ENCODE measurements around the gene PTGIR.

PTGIR gene

DNA sequence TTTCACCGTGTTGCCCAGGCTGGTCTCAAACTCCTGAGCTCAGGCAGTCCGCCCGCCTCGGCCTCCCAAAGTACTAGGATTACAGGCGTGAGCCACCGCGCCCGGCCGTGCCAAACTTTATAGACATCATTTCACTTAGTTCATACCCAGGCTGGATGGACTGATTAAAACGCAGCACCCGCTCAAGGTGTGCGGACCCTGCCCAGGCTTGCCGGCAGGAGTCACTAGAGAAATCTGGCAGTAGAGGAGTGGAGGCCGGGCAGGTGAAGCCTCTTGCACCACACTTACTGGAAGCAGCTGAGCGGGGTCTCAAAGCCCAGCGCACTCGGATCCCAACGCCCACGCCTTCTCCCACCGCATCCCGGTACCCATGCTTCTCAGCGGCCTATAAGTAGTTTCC lies 11.4 kb downstream of the PTGIR start:
- DNase-seq, result no peak

DNA sequence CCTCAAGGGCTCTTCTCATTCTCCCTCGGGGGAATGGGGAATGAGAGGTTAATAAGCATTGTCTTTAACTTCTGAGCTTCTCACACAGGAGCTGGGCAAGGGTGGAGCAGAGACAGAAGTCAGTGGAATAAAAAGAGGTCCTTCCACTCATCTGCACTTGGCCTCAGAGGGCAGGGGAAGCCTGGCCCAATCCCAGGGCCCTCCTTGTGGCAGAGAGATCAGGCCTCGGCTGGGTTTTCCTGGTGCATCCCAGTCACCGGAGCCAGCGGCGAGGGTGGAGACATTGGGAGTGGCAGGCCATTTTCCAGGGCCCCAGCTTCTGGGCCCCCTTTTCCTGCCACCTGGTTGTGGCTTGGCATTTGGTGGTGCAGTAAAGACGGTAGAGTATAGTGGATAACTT lies 13.1 kb downstream of the PTGIR start:
- DNase-seq, result no peak

DNA sequence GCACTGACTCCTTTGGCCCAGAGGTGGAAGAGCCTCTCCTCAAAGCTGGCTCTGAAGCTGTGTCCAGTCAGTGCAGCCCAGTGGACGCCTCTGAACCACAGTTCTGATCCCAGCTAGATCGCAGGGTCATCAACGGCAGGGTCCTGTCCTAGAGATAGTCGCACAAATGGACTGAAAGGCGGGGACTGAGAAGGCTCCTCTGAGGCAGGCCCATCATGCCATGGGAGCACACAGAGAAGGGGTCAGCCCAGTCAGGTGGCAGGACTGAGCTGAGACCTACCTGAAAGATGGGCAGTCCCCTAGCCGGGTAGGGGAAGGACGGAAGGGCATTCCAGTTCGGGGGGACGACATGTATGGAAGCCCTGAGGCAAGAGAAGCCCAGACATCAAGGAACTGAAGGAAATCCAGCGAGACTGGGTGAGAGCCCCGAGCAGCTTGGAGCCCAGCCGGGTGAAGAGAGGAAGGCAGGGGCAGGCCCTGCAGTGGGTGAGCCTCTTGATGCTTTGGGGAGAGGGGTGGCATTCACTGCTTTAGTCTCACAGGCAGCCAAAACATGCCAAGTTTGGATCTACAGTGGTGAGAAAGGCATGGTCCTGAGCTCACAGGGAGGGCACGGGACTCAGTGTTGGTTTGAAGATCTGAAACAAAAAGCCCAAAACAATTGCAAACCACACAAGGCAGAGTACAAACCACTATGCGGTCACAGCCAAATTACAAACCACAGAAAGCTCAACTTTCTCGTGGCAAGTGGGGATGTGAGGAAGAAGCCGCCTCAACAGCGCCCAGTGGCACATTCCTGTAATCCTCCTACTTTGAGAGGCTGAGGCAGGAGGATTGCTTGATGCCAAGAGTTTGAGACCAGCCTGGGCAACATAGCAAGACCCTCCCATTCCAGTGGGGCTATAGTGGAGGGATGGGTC lies 13.8 kb downstream of the PTGIR start:
- no peak for DNase-seq

DNA sequence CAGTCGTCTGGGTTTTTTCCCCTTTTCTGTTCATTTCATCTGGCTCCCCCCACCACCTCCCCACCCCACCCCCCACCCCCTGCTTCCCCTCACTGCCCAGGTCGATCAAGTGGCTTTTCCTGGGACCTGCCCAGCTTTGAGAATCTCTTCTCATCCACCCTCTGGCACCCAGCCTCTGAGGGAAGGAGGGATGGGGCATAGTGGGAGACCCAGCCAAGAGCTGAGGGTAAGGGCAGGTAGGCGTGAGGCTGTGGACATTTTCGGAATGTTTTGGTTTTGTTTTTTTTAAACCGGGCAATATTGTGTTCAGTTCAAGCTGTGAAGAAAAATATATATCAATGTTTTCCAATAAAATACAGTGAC lies 14.5 kb downstream of the PTGIR start:
- no peak for DNase-seq

DNA sequence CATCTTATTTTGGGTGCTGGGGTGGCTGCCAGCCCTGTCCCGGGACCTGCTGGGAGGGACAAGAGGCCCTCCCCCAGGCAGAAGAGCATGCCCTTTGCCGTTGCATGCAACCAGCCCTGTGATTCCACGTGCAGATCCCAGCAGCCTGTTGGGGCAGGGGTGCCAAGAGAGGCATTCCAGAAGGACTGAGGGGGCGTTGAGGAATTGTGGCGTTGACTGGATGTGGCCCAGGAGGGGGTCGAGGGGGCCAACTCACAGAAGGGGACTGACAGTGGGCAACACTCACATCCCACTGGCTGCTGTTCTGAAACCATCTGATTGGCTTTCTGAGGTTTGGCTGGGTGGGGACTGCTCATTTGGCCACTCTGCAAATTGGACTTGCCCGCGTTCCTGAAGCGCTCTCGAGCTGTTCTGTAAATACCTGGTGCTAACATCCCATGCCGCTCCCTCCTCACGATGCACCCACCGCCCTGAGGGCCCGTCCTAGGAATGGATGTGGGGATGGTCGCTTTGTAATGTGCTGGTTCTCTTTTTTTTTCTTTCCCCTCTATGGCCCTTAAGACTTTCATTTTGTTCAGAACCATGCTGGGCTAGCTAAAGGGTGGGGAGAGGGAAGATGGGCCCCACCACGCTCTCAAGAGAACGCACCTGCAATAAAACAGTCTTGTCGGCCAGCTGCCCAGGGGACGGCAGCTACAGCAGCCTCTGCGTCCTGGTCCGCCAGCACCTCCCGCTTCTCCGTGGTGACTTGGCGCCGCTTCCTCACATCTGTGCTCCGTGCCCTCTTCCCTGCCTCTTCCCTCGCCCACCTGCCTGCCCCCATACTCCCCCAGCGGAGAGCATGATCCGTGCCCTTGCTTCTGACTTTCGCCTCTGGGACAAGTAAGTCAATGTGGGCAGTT lies 15.1 kb downstream of the PTGIR start:
- no peak for DNase-seq

DNA sequence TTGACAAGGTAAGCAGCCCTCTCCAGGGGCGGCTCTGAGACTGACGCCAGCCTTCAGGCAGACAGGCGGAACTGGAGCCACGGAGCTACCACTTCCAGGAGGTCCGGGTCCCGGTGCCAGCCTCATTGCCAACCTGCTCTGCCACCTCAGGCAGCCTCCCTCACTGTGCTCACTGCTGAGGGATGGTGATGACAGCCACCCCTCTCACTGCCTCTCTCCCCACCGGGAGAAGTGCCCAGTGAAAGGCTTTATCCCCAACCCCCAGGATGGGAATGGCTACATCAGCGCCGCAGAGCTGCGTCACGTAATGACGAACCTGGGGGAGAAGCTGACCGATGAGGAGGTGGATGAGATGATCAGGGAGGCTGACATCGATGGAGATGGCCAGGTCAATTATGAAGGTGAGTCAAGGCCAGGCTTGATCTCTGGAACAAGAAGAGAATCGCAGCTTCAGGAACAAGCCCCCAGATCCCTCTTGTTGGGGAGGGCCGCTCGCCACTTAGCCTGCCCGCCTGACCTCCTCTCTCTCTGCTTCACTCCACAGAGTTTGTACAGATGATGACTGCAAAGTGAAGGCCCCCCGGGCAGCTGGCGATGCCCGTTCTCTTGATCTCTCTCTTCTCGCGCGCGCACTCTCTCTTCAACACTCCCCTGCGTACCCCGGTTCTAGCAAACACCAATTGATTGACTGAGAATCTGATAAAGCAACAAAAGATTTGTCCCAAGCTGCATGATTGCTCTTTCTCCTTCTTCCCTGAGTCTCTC lies 16.1 kb downstream of the PTGIR start:
- DNase-seq, result no peak

DNA sequence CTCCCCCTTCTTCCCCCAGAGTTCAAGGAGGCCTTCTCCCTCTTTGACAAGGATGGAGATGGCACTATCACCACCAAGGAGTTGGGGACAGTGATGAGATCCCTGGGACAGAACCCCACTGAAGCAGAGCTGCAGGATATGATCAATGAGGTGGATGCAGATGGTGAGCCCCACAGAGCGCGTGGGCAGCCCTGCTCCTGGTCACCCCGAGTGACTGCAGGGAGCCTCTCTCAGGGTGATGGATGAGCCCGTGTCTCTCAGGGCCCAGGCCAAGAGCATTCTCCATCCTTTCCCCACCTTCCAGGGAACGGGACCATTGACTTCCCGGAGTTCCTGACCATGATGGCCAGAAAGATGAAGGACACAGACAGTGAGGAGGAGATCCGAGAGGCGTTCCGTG lies 16.7 kb downstream of the PTGIR start:
- DNase-seq, result no peak

DNA sequence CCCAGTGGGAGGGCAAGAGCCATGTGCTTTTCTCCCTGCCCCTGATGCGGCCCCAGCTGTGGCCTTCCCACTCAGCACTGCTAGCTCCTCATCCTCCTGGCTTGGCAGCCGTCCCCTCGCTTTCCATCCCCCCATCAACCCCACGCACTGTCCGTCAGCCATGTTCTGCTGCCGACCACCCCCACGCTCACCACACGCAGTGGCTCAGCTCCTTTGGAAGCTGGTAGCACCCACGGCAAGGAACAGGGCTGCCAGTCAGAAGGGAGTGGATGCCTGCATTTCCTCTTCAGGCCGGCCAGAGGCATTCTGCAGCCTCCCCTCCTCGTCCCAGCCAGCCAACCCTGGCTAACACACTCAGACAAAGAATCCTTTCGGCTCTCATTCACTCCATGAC lies 17.4 kb downstream of the PTGIR start:
- no peak for DNase-seq

DNA sequence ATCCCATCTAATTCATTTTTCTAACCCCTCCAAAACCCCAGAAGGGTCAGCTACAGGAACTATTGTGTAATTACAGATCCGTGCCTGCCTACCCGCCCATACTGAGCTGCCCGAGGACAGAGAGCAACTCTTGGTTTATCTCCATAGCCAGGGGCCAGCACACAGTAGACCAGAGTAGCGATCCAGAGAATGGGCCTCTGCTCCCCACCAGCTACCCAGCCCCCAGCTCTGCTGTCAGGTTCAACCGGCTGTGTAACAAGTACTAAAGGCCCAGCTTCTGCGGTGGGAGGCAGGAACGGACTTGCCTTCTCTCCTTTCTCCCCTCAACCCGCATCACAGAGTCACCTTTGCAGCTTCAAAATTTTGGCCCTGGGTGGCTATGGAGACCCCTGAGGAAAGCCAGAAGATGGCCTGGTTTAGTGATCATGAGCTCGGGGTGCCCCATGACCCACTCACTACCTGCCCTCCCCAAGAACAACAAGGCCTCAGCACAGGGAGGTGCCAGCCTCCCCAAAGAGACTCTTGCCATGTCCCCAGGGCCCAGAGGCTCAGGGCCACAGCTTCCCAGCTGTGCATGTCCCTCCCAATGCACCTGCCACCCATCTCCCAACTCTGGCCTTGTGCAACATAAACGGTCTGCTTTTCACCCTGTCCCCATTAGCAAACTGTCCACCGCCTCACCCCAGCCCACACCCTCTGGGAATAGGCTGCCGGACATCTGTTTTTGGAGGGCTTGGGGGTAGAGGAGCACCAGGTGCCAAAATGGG lies 18.0 kb downstream of the PTGIR start:
- no peak for DNase-seq

DNA sequence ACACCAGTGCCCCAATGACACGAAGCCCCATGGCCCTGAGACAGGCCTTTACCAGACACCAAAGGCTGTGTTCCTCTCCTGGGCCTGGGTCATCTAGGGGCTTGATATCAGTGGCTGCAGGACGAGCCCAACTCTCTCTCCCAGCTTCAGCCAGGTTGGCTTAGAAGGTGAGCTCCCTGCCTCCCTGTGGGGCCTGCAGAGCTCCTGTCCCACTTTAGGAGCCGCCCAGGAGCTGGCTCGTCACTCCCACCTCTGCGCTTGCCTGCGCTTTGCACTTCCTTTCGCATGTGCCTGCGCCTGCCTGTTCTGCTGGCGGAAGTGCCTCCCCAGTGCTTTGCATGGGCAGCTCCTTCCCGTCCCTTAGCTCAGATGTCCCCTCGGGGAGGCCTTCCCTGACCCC lies 18.9 kb downstream of the PTGIR start:
- no peak for DNase-seq

DNA sequence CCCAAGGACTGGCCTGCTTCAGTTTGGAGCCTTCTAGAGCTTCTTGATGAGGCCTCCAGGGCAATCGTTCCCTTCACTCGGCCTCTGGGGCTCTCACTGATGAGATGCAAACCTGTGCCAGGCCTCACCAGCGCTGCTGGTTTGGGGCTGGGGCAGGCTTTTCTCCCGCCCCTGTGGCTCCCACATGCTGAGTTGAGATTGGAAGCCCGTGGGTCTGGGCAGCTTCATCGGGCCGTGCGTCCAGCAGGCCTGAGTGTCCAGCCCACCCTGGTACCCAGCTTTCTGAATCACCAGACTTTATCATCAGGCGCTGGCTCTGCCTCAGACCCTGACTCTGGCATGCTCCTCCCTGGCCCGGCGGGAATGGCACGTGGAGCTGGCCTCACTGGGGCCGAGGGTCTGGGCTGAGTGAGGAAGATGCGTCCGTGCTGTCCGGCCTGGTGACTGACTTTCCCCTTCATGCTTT lies 19.5 kb downstream of the PTGIR start:
- DNase-seq, result no peak

DNA sequence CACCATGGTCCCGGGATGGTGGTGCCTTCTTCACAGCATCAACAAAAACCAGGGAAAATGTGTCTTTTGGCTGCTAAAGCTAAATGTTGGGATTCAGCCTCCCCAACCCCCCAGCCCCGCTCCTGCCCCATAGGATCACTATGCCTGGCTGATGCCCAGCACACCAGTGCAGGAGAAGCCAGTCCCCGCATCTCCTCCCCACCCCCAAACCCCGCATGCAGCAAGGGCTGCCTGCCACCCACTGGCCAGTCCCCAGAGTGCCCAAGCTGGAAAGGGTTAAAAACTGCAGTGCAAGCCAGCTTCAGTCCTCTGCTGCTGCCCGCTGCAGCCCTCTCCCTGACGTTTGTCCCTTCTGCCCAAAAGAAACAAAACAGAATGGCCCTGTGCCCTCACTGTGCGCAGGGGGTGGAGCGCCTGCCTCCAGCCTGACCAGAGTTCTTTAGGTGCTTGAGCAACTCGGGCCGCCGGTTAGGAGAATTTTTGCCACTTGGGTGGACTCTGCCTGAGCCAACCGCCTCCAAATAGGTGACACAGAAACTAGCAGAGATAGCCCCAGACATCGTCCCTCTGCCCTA lies 20.0 kb downstream of the PTGIR start:
- DNase-seq, result no peak

DNA sequence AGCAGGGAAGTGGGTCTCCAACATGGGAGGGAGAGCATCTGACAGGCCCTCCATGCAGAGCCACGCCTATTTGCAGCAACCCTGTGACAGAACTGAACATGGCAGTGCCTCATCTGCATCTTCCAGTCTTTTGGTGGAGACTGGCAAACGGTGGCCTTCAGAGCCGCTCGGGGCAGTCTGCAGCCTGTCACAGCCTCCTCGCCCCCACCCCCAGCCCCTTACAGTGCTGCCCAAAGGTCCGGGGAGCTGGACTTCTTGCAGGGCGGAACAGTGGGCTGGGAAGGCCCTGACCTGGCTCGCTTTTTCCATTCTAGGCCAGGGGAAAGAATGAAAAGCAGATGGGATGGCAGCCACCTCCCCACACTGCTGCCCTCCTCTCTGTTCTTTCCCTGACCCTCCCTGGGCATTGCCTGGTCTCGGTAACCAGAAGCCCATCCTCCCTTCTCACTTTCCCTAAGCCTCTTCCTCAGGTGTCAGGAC lies 21.1 kb downstream of the PTGIR start:
- DNase-seq, result no peak

DNA sequence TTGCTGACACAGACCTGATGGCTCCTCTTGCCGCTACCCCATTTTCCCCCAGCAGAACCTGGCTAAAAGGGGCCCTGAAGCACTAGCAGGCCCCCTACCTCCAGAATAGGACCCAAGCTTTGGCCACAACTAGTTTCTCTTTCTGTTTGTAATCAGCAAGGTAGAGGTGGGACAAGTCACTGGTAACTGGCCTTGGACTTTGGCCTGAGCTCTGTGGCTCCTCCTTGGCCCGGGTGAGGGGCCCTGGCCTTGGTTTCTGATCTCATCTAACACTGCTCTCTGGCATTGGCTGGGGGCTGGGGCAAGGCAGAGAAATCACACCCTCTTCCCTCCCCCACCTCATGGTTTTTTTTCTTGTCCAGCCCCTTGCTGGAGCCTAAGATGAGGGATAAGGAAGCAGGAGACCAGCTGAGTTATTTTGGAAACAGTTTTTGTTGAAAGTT lies 21.7 kb downstream of the PTGIR start:
- DNase-seq, result no peak

DNA sequence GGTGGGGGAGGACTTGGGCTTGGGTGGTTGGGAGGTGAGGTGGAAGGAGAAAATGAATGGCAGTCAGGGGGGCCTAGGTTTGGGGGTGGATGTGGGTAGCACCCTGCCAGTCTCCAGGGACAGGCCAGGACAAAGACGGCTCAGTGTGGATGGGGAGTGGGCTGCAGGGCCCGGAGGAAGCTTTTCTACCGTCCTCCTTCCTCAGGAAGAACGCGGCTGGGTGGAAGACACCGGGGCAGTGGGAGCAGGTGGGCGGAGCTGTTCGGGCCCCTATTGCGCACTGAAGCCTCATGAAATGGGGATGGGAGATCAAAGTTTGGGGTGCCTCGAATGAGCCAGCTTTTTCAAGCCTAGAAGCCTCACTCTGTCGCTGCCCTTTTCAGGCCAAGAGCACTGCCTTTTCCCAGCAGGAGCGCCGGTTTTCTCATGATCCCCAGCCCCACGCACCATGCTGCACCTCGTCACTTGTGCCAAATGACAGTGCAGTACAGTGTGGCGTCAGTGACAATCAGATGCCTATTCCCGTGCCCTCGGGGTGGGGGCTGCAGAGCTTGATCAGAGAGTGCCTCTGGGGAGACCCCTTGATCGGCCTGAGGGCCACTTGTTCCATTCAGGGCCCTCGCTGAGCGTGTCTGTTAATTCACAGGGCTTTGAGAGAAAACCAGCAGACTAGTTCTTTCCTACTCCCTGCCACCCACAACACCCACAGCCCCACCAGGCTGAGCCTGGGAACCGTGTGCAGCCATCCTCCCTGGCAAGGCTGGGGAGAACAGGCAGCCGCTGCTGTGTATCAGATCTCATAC lies 22.3 kb downstream of the PTGIR start:
- DNase-seq, result no peak

DNA sequence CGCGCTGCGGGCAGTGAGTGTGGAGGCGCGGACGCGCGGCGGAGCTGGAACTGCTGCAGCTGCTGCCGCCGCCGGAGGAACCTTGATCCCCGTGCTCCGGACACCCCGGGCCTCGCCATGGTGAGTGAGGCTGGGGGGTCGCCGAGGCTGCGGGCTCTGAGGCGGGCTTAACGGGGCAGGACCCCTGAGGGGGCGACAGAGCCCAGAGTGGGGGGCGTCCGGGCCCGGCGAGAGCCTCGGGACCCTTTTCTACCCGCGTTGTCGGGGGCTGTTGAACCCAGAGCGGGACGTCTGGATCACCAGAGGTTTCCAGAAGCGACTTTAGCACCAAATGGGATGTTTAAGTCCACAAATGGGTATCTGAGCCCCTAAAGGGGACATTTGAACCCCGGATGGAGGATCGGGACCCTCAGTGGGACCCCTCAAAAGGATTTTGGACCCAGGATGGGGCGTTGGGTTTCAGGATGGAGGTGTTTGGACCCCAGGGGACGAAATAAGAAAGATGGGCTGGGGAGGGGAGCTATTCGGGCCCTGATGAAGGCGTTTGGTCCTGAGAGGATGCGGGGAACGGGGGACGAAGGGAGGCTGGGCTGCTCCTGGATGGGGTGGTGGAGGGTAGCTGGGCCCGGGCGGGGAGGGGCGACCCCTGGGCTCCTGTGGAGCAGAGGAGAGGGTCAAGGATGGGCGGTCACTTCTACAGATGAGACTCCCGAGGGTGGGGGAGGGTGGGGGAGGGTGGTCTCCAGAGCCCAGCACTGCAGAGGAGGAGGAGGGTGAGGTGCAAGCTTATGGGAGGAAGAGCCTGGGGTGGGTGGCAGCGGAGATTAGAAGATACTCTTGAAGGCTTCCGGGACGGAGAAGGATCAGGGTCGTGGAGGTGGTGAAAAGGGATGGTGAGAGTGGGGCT lies 23.3 kb downstream of the PTGIR start, which contains the start of gene CALM3:
TSS of gene CALM3 (plus strand) at position 13 of the 907 bp plus-strand sequence. CDS start at position 118, 105 bp downstream.
- DNase-seq, result no peak

DNA sequence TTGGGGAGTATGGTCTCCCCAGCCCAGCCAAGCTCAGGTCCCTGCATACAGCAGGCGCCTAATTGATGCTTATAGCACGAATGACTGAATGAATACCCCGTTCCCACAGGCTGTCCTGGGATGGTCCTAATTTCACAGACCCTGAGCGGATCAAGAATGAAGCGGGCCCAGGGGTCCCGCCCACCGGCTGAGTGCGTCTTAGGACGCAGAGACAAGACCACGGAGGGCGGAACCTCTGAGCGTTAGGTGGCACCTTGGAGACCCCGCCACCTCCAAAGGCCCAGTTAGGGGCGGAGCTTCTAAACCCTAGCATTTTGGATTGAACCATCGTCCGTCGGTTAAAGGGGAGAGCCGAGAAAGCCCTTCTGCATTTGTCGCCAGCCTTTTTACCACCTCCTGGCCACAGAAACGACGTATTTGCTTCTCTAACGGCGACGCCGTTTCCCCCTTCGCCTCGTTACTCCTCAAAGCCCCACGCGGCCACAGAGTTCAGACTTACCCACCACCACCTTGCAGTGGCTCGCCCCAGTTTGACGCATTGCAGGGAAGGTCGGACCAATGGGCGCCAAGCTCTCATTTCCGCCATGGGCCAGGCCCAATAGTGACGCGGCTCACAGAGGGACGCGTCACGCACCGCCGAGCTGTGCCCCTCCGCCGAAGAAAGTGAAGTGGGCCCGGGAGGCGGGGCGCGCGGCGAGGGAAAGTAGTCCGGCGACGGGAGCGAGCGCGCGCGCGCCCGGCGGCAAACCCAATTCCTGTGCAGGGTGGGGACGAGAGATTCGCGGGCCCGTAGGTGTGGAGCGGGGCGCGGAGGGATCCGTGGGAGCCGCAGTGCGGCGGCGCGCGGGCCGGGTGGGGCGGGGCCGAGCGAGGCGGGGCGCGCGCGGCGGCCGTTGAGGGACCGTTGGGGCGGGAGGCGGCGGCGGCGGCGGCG lies 24.2 kb downstream of the PTGIR start:
- DNase-seq, result peak; percentile 93 to 97 (median 94)

DNA sequence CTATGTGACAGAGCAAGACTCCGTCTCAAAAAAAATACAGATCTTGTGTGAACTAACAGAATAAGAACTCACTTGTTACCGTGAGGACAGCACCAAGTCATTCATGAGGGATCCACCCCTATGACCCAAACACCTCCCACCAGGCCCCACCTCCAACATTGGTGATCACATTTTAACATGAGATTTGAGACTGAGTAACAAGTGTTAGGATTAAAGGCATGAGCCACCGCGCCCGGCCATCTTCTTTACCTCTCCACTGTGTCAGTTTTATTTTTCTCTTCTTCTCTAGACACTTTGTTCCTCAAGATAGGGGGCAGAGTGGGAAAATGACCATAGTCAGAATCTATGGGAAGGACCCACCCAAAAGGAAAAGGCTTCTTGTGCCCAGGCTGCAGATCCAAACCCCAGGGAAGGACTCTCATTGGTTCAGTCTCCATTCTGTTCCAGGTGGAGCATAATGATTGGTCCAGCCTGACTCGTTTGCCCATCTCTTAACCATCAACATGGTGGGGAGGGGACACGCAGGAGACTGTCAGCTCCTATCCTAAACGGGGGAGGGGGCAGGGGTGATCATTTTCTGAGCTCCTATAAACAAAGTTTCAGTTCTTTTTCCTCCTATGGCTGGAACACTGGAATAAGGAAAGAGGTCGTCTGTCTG lies 25.0 kb downstream of the PTGIR start:
- DNase-seq, result no peak

Data from activated CD4-positive, CD25-positive, alpha-beta regulatory T cell (primary cell).